GM19240 (cell line): ENCODE measurements around the gene TIMM50.

ENCODE experiments used
- DNase-seq: peaks from one replicate; pipeline ENCODE4 v3.0.0; 2011; ENCODE audit warnings: low spot score; ENCODE audit not compliant: insufficient read length

The TIMM50 gene

GRCh38 chr19:39532233-39533002 is 51.8 kb downstream of the TIMM50 start, which contains the start of gene EID2B:
Gene EID2B (minus strand): TSS chr19:39532852. CDS start chr19:39532802, 50 bp downstream.
- peak; percentile 87 for DNase-seq

GRCh38 chr19:39533003-39533512 is 52.4 kb downstream of the TIMM50 start:
- DNase-seq: no peak

GRCh38 chr19:39533791-39534190 is 53.2 kb downstream of the TIMM50 start:
- no peak for DNase-seq

GRCh38 chr19:39539165-39539517 is 58.5 kb downstream of the TIMM50 start:
- no peak for DNase-seq

GRCh38 chr19:39539518-39540332 is 59.1 kb downstream of the TIMM50 start, which contains the start of gene EID2:
Gene EID2 (minus strand): TSS chr19:39540161. CDS start chr19:39540079, 82 bp downstream.
- DNase-seq: peak; percentile 78

GRCh38 chr19:39540333-39540673 is 59.7 kb downstream of the TIMM50 start:
- DNase-seq: no peak
